HG02943 (cell line): Measurements from ENCODE around the gene OPRL1.

ENCODE experiments used
- ATAC-seq: cut with Tn5 transposase; IDR thresholded peaks from one replicate; pipeline ENCODE4 v1.9.1; 2021; ENCODE audit warnings: mild to moderate bottlenecking, low read depth, moderate library complexity; ENCODE audit not compliant: unreplicated experiment

The OPRL1 gene

DNA sequence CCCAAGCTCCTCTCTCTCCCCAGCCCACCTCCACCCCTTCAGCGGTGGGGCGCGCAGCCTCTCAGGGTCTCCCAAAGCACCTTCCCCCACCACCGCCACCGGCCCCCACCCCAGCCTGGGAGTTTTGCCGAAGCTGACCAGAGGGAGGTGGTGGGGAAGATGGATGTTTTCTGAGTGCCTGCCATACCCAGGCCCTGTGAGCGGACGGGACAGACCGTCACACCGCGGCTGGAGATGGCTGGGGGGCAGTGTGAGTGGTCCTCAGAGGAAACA lies 38.2 kb upstream of the OPRL1 start:
- no peak for ATAC-seq

DNA sequence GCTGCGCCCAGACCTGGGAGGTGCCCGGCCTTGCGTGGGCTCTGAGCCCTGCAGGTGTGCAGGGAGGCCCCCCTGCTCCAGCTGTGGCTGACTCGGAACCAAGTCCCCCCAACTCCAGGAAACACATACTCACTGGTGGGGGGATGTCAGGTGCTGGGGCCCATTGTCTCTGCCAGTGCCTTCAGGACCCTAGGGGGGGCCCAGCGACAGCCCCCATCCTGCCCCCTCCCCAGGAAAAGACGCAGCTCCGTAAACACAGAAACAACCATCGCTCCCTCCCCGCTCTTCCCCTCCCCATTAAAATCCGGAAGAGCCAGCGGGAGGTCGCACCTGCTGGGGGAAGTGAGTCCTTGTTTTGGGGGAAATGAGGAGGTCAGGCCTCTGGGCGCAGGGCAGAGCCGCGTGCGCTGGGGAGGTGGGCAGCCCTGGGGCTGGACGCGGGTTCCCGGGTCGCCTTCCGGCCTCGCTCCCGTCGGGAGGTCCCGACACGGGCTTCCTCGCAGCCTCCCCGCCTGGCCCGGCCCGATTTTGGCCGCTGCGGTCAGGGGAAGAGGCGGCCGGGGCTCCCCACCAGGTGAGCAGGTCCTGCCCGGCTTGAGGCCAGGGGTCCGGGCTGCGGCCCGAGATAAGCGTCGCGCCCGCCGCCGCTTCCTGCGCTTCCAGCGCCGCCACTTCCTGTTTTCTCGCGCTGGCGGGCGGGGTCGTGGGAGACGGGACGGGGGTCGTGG lies 37.7 kb upstream of the OPRL1 start:
- no peak for ATAC-seq

DNA sequence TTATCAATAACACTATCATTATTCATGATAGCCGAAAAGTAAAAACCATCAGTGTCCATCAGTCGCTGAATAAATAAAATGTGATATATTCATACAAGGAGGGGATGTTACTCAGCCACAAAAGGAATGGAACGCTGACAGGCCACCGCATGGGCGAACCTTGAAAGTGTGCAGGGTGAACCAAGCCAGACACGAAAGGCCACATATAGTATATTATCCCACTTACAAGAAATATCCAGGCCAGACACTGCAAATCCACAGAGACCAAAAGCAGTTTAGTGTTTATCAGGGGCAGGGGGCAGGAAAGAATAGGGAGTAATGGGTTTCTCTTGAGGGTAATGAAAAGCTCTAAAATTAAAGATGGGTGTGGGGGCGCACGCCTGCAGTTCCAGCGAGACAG lies 36.1 kb upstream of the OPRL1 start:
- no peak for ATAC-seq

DNA sequence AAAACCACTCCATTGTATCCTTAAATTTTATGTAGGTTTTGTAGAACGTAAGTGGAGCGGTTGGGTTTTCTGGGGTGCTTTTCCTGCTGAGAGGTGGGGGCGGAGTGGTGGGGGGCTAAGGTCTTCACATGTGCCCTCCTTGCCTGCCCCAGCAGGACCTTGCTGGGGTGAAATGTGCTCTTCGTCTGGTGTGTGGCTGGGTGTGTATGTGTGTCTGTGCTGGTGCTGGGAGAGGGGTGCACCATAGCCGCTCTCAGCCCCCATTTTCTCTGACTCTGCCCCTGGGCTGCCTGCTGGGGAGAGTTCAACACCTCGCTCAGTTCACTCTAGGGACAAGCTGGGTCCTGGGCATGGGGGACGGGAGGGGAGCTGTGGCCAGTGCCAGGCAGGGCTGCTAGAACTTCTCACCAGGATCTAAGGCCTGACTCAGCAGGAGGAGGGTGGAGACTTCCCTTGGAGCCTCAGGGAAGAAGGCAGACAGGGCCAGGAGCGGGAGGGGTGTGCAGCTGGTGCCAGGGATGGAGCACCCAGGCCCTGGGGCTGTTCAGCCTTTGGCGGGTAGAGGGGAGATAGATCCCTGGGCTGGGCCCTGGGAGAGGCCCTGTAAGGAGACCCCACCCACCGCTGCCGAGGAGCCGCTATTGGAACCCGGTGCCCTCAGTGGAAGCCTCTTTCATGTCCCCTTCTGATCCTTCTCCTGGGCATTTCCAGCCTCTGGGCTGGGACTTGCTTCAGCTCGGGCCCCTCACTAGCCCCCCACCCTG lies 35.2 kb upstream of the OPRL1 start:
- ATAC-seq = no peak

DNA sequence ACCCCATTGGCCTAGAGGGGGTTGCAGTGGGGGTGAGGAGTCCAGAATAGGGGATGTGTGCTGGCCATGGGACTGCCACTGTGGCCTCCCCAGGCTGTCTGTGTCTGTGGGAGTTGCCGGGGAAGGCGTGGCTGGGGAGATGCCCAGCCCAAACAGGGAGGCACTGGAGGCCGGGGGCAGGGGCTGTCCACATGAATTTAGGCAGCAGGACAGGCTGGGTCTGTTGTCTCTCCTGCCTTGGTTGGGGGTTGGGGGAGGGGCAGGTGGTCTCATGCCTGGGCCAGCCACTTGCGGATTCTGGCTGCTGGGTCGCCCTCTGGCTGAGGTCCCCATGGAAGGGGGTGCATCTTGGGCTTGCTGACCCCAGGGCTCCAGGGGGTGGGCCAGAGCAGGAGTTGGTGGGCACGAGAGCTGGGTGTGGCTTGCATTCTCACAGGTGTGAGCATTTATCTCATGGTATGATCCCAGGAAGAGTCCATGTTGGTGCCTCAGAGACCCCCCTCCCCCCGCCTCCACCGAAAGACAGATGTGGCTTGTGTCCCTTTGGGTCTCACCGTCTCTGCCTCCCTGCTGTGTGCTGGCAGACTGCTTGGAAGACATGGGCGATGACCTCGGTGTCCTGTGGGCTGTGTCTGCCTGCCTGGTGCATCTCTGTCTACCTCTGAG lies 34.4 kb upstream of the OPRL1 start:
- no peak for ATAC-seq

DNA sequence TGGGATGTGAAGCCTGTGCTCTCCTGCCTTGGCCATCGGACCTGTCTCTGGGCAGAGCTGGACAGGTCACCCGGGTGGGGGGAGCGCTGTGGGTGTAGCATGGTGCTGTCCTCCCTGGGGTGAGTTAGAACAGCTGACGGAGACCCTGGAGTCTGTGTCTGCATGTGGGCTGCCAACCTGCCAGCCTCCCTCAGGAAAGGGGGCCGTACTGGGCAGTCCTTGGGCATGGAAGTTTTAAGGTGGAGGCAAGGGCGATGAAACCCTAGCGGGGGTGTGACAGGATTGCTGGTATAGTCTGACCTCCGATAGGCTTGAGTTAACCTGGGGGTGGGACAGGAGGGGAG lies 32.9 kb upstream of the OPRL1 start:
- ATAC-seq = no peak

DNA sequence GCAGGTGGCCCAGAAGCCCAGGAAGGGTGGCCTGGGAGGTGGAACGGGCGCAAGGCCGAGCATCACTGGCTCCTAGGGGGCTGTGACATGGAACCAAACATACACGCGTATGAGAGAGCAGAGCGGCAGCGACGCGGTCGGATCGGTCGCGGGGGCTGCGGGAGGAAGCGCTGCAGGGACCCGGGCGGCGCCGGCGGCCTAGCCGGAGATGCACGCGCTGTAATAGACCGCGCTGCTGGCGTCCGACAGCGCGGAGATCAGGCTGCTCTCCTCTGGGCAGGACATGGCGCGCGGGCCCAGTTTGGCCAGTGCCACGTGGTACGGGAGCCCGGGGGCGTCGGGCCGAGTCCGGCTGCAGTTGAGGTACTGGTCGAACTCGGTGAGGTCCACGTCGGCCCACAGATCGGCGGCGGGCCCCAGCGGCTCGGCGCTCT lies 31.9 kb upstream of the OPRL1 start:
- ATAC-seq = no peak

DNA sequence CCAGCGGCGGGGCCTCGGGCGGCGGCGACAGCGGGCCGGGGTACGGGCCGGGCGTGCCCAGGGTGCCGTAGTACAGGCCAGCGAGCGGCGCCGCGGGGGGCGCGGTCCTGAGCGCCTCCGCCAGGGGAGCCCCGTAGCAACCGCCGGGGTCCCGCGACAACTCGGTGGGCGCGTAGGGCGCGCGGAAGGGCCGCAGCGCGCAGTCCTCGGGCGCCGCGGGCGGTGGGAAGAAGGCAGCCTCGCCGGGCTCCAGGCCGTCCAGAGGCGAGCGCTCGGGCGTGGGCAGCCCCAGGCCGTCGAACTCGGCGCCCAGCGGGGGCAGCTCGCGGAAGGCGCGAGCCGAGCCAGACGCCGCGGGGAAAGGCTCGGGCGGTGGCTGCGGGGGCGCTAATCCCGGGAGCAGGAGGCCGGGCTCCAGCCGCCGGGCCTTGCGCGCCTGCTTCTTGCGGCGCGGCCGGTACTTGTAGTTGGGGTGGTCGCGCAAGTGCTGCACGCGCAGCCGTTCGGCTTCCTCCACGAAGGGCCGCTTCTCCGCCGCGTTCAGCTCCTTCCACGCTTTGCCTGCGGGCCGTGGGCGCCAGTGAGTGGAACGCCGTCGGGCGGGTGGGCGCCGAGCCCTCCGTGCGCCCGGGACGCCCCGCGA lies 31.4 kb upstream of the OPRL1 start:
- ATAC-seq = no peak

DNA sequence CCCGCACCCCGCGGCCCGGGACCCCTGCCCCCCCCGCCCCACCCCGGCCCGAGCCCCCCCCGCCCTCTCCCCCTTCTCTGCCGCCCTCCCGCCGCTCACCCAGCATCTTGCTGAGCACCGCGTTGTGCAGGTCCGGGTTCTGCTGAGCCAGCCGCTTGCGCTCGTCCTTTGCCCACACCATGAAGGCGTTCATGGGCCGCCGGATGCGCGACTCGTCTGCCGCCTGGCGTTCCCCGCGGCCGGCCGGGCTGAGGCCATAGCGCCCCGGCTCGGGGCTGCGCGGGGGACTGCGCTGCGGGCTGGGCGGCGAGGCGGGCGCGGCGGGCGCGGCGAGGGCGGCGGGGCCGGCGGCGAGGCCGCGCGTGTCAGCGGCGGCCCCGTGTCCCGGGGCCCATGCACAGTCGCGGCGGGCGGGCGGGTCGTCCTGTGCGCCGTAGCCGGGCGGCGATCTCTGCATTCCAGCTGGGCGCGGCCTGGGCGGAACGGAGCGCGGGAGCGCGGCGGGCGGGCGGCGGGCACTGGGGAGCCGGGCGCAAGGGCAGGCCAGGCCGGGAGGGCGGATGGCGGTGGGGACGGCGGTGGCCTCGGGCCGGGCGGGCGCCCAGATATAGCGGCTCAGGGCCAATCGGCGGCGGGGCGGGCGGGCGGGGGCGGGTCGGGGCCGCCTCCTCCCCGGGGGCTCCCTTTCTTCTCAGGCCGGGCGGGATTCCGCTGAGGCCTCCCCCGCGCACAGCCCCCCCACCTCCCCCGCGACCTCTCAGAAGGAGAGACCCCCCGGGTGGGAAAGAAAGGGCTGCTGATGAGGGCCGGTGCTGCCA lies 30.6 kb upstream of the OPRL1 start, which contains the start of gene SOX18:
Gene SOX18 (minus strand): TSS at position 580 of the 818 bp plus-strand sequence. CDS start 123 bp downstream, at position 457.
- no peak for ATAC-seq

DNA sequence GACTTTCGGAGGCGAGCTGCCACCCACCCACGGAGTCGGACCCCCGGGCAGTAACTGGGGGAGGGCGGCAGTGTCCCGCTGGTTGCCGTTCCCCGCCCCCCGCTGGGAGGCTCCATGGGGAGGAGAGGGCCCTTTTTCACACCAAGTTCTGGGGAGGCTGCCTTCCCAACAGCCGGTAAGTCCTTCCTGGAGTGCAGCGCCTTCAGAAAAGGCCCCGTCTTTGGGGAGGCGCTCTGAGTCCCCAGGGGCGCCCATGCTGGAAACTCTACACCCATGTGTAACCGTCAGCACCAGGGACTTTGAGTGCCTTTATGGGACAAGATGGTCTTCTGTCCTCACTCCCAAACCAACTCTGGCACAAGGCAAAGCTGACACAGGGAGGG lies 30.0 kb upstream of the OPRL1 start:
- no peak for ATAC-seq

DNA sequence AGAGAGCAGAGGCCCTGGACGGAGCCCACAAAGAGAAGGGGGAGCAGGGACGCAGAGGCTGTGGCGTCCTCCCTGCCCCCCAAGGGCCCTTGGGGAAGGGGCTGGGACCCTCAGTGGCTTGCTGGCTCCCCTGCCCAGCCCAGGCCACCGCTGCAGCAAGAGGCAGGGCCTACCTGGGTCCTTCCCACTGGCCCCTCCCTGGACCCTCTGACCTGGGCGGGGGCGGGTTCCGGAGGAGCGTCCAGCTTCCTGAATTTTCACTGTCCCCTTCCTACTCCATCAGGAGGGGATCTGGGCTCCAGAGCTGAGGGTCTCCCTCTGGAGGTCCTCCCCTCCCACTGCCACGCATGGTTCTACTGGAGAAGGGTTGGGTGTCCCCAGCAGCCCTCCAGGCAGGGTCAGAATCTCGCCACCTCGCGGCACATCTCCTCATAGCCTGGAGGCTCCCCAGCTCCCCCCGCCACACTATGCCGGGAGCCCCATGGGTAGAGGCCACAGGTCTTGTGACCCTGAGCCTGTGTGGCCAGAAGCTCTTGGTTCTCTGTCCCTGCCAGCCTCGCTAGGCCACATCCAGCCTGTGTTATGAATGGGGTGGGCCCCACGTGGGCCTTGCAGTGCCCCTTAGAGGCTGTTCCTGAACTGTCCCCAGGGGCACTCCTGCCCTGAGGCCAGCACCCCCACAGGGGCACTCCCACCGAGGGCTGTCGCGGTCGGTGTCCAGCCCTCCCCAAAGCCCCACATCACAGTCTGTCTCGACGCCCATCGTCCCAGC lies 29.4 kb upstream of the OPRL1 start:
- ATAC-seq = no peak

DNA sequence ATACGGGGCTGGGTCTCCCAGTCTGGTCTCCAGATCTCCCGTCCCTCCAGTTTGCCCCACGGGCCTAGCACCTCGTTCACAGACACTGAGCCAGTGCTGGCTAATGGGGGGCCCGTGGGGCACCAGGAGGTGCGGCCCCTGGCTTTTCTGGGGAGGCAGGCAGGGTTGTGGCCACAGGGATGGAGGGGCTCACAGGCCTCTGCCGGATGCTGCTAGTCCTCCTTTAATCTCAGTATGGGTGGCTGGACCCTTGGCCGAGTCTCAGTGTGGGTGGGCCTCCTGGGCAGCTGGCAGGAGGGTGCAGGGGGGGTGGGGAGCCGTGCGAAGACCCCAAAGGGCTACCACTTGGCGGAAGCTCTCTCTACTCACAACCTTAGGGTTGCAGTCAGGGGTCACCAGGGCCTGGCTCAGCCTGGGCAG lies 28.8 kb upstream of the OPRL1 start:
- ATAC-seq = no peak

DNA sequence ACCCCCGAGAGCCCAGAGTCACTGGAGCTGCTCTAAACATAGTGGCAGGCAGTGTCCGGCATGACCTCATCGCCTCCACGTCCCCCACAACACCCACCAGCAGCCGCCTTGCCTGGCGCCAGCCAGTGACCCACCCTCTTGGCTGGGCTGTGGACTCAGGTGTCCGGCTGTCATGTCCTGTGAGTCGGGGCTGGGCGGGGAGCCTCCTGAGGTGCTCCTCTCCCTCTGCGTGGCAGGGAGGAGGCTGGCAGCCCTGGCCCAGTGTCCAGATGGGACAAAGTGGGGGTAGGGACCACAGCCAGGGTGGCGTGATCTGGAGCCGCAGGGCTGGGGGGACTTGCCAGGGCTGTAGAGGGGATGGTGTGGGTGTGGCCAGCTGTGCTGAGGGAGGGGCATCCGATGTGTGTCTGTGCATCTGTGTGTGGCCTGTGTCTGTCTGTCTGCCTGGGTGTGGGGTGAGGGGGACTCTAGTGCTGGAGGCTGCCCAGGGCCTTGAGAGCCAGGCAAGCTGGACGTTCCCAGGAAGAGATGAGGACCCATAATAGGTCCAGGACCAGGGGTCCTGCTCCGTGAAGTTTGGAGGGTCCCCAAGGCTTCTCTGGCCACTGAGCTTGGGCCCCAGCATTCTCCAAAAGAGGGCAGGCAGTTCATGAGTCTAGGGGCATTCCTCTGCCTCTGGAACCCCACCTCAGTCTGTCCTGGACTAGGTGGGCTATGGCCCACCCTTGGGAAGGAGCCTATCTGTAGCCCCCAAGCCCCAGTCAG lies 28.1 kb upstream of the OPRL1 start:
- no peak for ATAC-seq

DNA sequence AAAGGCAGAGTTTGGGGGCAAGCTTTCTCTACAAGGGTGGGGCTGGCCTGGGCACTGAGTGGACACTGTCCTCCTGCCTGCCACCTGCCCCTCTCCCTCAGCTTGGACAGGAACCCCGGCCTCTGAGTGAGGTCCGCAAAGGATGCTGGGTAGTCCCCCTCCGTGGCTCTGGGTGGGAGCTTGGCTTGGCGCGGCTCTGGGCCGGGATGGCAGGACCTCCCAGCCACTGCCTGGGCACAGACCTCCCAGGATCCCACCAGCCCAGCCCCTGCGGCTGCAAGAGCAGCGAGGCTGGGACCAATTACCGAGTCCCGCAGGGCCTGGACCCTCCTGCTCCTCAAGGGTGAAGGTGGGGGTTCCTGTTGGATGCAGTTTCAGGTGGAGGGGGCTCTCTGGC lies 27.6 kb upstream of the OPRL1 start:
- no peak for ATAC-seq

DNA sequence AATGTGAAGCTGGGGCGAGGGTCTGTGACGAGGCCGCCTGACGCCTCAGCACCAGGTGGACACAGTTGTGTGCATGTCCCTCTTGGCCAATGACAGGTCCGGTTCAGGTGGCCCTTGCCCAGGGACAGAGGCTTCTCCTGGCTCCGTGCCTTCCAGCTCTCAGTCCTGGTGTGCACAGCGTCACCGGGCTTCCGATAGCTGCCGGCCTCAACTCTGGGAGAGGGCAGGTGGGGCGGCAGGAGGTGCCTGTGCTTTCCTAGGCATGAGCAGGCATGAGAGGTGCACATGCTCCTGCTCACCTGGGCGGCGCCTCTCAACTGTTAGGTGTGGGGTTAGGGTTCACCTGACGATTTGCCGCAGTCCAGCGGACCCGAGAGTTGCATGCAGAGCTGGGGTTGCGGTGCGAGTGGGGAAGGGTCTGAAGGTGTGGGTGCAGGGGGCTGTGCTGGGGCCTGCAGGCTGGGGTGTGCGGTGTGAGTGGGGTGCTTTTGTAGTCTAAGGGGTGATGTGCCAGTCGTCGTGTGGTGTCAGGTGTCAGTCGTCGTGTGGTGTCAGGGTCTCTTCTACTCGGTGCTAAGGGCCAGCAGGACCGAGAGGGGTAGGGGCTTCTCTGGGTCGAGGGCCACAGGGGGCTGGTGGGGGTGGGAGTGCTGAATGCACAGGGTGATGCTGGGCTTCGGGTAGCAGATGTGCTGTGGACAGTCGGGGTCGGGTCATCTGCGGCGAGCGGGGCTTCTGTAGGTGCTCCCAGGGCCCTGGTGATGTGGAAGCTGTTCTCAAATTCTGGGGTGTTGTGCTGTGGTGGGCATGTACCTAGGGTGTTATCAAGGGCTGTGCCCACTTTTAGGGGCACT lies 26.7 kb upstream of the OPRL1 start:
- no peak for ATAC-seq

DNA sequence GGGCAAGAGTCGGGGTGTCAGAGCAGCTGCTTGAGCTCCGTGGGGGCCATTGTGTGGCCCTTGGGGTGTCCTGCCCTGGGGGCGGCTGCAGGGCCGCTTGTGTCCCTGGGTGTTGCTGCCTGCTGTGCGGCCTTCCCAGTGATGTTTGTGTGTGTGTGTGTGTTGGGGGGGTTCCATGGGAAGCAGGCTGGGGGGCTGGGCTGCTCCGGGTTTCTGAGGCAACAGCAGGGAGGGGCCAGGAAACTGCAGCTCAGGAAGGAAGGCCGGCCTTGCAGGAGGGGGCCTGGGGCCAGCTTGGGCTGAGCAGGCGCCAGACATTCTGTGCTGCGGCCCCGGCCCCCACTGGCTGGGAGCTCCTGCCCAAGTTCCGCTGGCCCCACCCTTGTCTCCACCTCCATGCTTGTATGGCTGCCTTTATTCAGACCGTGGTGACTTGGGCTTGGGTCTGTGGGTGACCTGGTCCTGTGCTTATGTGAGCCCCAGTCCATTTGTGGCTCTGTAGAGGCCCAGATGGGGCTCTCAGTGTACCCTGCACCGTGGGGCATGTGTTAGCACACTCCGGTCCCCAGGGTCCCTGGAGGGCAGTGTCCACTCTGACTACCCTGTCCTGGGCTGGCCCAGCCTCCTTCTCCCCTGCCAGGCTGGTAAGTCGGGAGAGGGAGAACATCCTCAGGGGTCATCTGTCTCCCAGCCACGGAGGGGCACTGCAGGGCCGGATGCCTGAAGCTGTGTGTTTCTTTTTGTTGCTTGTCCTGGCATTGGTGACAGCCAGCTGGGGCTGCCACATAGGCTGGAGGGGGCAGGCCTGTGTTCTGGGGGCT lies 25.8 kb upstream of the OPRL1 start:
- ATAC-seq = no peak

DNA sequence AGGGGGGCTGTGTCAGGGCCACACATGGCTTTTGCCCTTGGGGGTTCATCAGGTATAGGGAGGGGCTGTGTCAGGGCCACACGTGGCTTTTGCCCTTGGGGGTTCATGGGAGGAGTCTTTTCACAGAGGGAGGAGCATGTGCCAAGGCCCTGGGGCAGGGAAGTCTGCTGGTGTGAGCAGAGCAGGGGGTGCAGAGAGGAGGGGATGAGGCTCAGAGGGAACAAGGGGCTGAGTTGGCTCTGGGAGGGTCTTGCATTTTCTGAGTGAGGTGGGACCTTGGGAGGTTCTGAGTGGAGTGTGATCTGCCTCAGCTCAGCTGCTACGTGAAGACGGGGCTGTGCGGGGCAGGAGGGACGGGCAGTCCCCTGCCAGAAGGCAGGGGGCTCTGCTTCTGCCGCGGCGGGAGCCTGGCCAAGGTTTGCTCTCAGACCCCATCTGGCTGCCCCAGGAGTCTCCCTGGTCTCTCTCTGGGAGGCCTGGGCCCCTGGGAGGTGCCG lies 24.4 kb upstream of the OPRL1 start:
- no peak for ATAC-seq
